Fibroblast of lung (primary cell): ENCODE measurements around the gene TIMM22. TPM values are rescaled to one million over a fixed set of nuclear protein-coding genes. Genes with fewer than 3 reads are reported as not detected.

Experiments used
- DNase-seq, 2 donors: peaks; one replicate each; pipeline versions ENCODE4 v3.0.0 to v3.0.0-alpha.2; 2010; ENCODE audit warnings: low read depth in 2 of 2
- H2AFZ ChIP-seq: 2 replicates; pipeline ENCODE4 v1.5.1; 2012; ENCODE audit warnings: low read length, control low read depth, inconsistent platforms
- H3K27ac ChIP-seq: 2 replicates; pipeline ENCODE4 v1.5.1; 2011; ENCODE audit warnings: low read length, control low read depth; ENCODE audit not compliant: insufficient read depth
- H3K27me3 ChIP-seq: 2 replicates; pipeline ENCODE4 v1.5.1; 2011; ENCODE audit warnings: mild to moderate bottlenecking, low read length; ENCODE audit not compliant: control insufficient read depth, insufficient read depth
- H3K36me3 ChIP-seq: 2 replicates; pipeline ENCODE4 v1.5.1; 2011; ENCODE audit warnings: low read length; ENCODE audit not compliant: control insufficient read depth, insufficient read depth
- H3K4me1 ChIP-seq: 2 replicates; pipeline ENCODE4 v1.5.1; 2011; ENCODE audit warnings: low read length; ENCODE audit not compliant: control insufficient read depth, insufficient read depth; ENCODE audit errors: extremely low read depth
- H3K4me2 ChIP-seq: 2 replicates; pipeline ENCODE4 v1.5.1; 2011; ENCODE audit warnings: low read length, control low read depth; ENCODE audit not compliant: insufficient read depth; ENCODE audit errors: extremely low read depth
- H3K4me3 ChIP-seq, 4 experiments: fragments of 200-600 bp in 1 of 4; sonication (generic) in 1 of 4; replicated peaks in 1 of 4; 2 replicates each; pipeline ENCODE4 v1.5.1; 2011 to 2016; ENCODE audit warnings: low read length in 4 of 4, low read depth in 3 of 4, mild to moderate bottlenecking in 3 of 4, control low read depth in 2 of 4, inconsistent platforms in 1 of 4, mixed read lengths in 1 of 4; ENCODE audit not compliant: insufficient read depth in 1 of 4; ENCODE audit errors: control extremely low read depth in 1 of 4
- H3K79me2 ChIP-seq: 2 replicates; pipeline ENCODE4 v1.5.1; 2012; ENCODE audit warnings: mild to moderate bottlenecking, low read length, inconsistent platforms; ENCODE audit not compliant: control insufficient read depth, insufficient read depth
- H3K9ac ChIP-seq: 2 replicates; pipeline ENCODE4 v1.5.1; 2011; ENCODE audit warnings: mild to moderate bottlenecking, low read length, control low read depth; ENCODE audit not compliant: insufficient read depth
- H3K9me3 ChIP-seq: 2 replicates; pipeline ENCODE4 v1.5.1; 2012; ENCODE audit warnings: low read depth, low read length; ENCODE audit not compliant: control insufficient read depth, insufficient read depth
- H4K20me1 ChIP-seq: 2 replicates; pipeline ENCODE4 v1.5.1; 2011; ENCODE audit warnings: low read length; ENCODE audit not compliant: control insufficient read depth, insufficient read depth; ENCODE audit errors: extremely low read depth
- CTCF ChIP-seq, 2 donors: IDR thresholded peaks in 1 of 2; conservative IDR thresholded peaks in 1 of 2; 1 replicate in 1 of 2; 2 replicates in 1 of 2; pipeline ENCODE4 v1.5.1; 2011 to 2012; ENCODE audit warnings: low read length in 2 of 2, control low read depth in 1 of 2, inconsistent platforms in 1 of 2, low read depth in 1 of 2, mild to moderate bottlenecking in 1 of 2
- EZH2 ChIP-seq: IDR thresholded peaks from 2 replicates; pipeline ENCODE4 v1.5.1; 2012; ENCODE audit warnings: low read length, control low read depth, mild to moderate bottlenecking; ENCODE audit errors: missing control alignments
- polyA plus RNA-seq, 2 donors: library from polyadenylated mRNA; depleted of rRNA in 1 of 2; stranded (reverse) in 1 of 2; unstranded in 1 of 2; fragments of >200 nt; gene quantifications; 2 replicates each; pipeline ENCODE4 v1.2.1, GENCODE V29; 2011 to 2012; ENCODE audit warnings: missing spikeins in 1 of 2
- total RNA-seq: library from RNA; depleted of rRNA; stranded (reverse); fragments of >200 nt; gene quantifications from 2 replicates; pipeline ENCODE4 v1.2.1, GENCODE V29; 2014

Gene TIMM22
- total and polyA plus RNA-seq, 2 donors (not counting 1 experiment from before 2014, with no cell fraction given) = 13.4 to 17.4 TPM

- Histone ChIP-seq H3K36me3 (no peaks in the 10 kb centered on the region), H3K27ac (no peak overlapping the region), H4K20me1 (no peaks in the 10 kb centered on the region), H3K4me2 (peak overlapping the region; percentile 47), H3K79me2 (peaks cover 21% of the 10 kb centered on the region), H3K4me3 (peak overlapping the region in 1 of 4 experiments; percentile 60), H3K9ac (no peak overlapping the region), H2AFZ (no peak overlapping the region), H3K9me3 (no peaks in the 10 kb centered on the region), H3K4me1 (no peaks in the 10 kb centered on the region), H3K27me3 (no peaks in the 10 kb centered on the region)
- TF ChIP-seq EZH2 (no peak), CTCF (conservative IDR thresholded peaks at IDR 0.05 in 1 of 2, IDR thresholded peaks at IDR 0.05 in 1 of 2; ENCODE audit: low read depth in 1 of 2, low read length in 2 of 2) (peak; percentile 73 to 74)
- peak; percentile 71 to 86 for DNase-seq
Measured at GRCh38 chr17:980406-981291, 16.3 kb upstream of the TIMM22 start.

- Histone ChIP-seq H3K36me3 (no peaks in the 10 kb centered on the region), H2AFZ (no peak overlapping the region), H3K27ac (no peak overlapping the region), H3K9me3 (no peaks in the 10 kb centered on the region), H3K27me3 (no peaks in the 10 kb centered on the region), H3K79me2 (peaks cover 18% of the 10 kb centered on the region), H4K20me1 (no peaks in the 10 kb centered on the region), H3K4me3 (no peak overlapping the region), H3K4me2 (no peak overlapping the region), H3K9ac (no peak overlapping the region), H3K4me1 (no peaks in the 10 kb centered on the region)
- TF ChIP-seq CTCF (conservative IDR thresholded peaks at IDR 0.05 in 1 of 2, IDR thresholded peaks at IDR 0.05 in 1 of 2; ENCODE audit: low read depth in 1 of 2, low read length in 2 of 2) = no peak
- TF ChIP-seq EZH2 = no peak
- DNase-seq = no peak
Measured at GRCh38 chr17:981292-981658, 15.7 kb upstream of the TIMM22 start.

- Histone ChIP-seq H3K9ac (no peak overlapping the region), H3K9me3 (no peaks in the 10 kb centered on the region), H3K4me1 (no peaks in the 10 kb centered on the region), H3K4me3 (no peak overlapping the region), H3K4me2 (no peak overlapping the region), H3K36me3 (no peaks in the 10 kb centered on the region), H3K27me3 (no peaks in the 10 kb centered on the region), H4K20me1 (no peaks in the 10 kb centered on the region), H3K79me2 (no peaks in the 10 kb centered on the region), H2AFZ (no peak overlapping the region), H3K27ac (no peak overlapping the region)
- TF ChIP-seq CTCF (conservative IDR thresholded peaks at IDR 0.05 in 1 of 2, IDR thresholded peaks at IDR 0.05 in 1 of 2; ENCODE audit: low read depth in 1 of 2, low read length in 2 of 2) = no peak
- TF ChIP-seq EZH2 = no peak
- no peak for DNase-seq
Measured at GRCh38 chr17:983921-984320, 13.0 kb upstream of the TIMM22 start.
